Measurements from ENCODE around the gene PTPRM.
A peak's percentile ranks its signal among the peaks of the same experiment; 100 is the strongest.

PTPRM gene

DNA sequence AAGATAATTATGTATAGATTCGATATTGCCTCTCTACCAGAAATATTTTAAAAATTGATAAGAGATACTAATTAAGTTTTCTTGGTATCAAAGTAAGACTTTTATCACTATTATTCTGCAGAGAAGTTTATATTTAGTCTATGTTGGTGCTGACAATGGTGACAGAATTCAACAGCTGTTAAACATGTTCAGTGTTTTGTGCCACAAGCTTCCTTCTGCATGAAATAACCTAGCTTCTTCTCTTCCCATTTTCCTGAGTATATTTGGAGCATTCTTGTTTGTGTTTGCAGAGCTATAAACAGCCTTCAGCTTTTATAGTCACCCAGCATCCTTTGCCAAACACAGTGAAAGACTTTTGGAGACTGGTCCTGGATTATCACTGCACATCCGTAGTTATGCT is 812.9 kb downstream of the PTPRM start:
- DNase-seq = no peak

DNA sequence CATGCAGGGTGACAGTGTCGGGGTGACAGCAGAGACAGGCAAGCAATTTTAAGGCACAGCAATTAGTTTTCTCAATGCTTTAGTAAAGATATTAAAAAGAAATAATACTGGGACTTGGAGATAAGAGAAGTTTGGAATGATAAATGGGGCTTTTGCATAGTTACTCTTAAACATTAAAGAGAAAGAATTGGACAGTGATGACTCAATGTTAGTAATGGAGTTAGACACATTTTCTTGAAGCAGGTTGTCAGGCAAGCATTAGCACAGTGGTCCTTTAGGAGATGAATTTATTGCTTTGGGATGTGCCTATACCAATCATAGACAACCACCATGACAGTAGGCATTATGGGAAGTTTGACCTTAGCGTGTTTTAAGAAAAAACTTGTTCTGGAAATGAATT is 813.8 kb downstream of the PTPRM start:
- no peak for DNase-seq

DNA sequence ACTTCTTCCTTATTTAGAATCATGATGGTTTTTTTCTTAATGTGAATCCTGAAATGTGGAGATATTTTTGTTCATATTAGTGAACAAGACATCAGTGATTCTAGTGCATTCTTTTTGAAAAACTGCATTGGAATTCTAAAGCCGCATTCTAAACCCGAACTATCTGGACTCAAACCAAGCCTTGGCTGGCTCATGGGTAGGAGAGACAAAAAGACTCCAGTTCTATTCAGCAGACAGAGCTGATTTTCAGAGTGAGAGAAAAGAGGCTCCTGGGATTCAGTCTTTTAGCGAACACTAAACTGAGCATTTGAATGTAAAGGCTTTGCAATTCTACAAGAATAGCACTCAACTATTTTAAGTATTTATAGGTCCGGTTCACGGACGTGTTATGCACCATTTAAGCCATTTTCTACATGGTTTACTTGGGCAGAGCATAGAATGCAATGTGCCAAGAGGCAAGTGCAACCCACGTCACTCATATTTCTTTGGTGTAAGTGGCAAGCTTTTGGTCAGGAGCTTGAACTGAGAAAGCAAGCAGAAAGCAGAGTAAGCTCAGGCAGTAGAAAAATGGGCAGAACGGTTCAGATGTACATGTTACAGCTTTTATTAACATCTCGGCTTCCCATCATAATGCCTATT is 814.8 kb downstream of the PTPRM start:
- DNase-seq = peak in 11 of 51 donors; percentile 4 to 57 (median 15)

DNA sequence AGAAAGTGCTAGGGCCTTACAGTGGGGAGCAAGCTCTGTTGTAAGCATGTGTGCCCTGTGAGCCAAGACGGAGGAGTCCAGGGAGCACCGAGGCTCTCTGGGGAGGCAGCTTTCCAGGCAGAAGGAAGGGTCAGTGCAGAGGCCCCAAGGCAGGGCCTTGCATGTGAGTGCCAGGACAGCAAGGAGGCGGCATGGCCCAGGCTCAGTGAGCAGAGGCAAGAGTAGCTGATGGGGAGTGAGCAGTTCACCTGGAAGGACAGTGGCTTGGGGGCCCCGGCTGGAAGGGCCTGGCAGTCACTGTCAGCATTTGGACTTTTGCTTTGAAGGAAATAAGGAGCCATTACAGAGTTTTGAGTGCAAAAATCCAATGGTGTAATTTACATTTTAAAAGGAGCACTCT is 818.3 kb downstream of the PTPRM start:
- no peak for DNase-seq

DNA sequence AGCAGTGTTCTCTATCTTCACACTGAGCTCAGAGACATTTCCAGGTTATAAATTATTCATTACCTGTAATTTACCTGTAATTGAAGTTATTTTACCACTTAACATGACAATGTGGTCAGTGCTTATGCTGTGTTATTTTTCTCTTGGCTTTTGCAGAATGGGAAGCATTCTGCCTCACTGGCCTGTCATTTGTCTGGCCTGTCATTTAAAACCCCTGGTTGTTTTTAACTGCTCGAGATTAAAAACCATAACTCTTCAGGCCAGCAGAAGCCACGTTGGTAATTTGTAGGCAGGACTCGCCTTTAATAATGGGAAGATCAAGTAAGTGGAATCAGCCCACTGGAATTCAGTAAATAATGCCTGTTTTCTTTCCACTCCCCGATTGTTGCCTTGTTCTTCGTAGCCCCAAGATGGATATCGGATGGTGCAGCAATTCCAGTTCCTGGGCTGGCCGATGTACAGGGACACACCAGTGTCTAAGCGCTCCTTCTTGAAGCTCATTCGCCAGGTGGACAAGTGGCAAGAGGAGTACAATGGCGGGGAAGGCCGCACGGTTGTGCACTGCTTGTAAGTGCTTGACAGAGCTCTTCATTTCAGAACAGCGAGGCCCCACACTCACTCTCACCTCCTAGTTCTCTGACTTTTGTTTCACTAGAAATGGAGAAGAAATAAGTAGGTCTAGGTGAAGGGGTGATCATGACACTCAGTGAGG is 819.7 kb downstream of the PTPRM start:
- DNase-seq = no peak

DNA sequence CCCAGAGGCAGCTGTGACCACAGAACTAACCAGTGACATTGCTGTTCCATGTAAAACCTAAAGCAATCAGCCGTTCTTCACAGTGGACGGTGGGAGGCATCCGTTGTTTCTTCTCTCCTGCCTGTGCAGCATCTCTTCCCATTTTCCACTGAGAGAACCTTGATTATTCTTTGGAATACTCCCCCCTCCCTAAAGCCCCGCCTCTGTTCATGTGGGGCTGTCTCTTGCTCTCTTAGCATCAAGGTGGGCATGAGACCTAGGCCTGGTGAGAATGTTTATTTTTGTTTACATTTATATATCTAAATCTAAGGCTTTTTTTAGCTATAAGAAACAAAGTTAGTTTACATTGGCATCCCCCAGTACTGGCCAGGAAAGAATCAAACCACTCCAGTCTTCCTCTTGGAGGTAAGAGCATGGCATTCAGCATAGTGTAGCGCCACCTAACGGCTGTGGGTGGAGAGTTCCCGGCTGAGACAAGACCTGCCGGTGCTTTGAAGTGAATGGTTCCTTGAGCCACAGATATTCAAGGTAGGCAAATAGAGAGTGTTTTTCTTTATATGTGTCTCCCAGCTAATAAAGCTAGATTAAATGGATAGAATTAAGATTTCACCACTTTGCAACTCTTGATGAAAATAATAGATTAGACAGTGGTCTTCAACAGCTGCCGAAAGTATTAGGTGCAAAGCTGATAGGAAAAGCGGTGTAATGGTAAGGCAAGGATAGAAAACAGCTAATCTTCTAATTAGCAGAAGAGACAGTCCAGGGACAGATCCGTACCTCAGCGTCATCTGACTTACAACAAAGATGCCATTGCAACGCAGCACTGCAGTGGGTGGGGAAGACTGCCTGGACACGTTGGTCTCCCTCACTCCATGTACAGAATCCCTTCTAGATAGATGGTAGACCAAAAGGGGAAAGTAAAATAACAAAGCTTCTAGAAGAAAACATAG is 822.5 kb downstream of the PTPRM start:
- DNase-seq = peak in 37 of 51 donors; percentile 3 to 74 (median 38)

DNA sequence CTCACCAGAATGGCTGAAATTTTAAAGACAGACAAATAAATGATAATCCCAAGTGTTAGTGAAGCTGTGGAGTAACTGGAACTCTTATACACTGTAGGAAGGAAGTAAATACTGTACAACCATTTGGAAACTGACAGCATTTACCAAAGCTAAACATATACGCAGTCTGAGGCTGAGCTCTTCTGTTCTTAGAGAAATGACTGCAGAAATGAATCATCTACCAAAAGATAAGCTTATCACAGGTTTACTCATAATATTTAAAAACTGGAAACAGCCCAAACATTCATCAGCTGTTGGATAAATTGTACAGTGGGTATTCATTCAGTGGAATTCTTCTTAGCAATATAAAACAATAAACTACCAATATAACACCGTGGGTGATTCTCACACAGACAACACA is 824.0 kb downstream of the PTPRM start:
- DNase-seq = no peak

DNA sequence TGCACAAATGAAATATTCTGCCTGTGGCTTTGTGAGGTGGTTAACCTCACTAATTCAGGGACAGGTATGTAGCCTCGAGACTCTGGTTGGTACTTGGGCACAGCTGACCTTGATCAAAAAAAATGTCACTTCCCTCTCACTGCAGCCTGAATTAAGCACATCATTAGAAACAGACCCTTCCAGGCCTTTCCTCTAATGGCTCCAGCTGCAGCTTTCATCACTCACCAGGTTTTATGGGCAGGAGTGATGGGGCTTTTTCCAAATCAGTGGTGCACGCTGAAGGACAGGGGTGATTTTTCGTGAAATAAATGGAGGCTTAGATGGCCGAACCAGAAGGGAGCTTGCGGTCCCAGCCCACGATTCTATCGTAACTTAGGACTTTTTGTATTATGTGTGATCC is 829.1 kb downstream of the PTPRM start:
- no peak for DNase-seq

DNA sequence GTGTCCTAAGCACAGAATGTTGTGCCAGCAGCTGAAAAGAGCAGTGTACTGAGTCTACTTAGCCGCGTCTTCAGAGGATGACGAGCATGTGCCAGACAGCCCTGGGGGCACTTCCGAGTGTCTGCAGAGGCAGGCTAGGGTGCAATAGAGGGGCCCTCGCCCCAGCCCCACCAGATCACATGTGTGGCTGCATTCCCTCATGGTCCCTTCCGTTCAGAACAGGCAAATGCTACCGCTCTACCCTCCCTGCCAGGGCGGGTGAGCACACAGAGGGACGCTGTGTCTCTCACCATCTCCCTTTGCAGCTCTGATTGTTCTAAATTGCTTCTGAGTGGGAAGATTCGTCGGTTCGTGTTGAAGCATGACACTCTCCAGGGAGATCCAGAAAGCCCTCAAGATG is 829.9 kb downstream of the PTPRM start:
- peak in 2 of 51 donors; percentile 5 to 14 for DNase-seq

DNA sequence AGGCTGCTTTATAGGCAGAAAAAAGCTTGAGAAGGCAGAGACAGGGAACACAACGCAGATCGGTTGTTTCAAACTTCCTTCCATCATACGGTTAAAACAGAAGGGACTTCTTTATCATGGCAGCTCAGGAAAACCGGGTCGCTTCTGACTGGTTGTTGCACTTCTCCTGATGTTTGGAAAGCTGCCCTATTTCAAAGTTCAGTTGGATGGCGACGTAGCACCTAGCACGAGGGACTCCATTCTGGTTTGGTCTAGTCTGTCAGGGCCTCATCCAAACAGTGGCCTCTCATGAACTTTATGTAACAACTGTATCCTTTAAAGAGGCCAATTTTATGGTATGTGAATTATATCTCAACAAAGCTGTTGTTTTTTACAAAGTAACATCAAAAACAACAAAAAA is 832.0 kb downstream of the PTPRM start:
- no peak for DNase-seq

DNA sequence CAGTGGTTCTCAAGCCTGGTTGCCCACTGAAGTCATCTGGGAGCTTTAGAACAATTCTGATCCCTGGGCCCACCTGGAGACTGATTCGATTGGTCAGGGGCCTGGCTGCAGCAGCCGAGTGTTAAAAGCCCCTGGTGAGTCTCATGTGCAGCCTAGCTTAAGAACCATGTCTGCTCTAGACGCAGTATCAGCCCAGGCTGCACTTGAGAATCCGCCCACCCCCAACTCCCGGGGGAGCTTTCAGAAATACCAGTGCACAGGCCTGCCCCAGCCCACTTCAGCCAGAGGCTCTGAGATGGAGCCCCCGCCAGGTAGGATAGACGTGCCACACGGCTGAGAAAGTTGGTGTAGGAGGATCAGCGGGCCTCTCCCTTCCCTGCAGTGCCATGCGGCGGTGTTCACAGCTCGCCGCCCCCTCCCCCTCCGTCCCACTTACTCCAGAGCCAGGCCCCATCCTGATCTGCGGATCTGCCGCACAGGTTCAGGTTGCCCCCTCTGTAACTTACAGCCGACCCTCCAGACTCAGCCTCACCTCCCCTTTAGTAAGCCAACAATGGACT is 833.2 kb downstream of the PTPRM start:
- no peak for DNase-seq

DNA sequence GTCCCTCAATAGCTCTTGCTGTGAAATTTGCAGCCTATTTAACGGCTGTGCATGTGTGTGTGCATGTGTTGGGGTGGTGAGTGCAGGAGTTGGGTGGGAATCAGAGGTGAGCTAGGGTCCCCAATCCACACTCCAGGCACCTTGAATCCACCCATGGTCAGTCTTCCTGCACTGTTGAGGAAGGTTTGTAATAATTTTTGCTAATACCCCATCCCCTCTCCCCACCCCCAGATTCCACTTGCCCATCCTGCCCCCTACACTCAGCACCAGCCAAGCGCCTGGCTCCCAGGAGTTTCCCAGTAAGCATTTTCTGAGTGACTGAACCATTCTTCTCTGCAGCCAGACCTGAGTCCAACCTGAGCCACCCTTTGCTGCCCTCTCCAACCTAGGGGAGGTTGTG is 833.7 kb downstream of the PTPRM start:
- DNase-seq = no peak

DNA sequence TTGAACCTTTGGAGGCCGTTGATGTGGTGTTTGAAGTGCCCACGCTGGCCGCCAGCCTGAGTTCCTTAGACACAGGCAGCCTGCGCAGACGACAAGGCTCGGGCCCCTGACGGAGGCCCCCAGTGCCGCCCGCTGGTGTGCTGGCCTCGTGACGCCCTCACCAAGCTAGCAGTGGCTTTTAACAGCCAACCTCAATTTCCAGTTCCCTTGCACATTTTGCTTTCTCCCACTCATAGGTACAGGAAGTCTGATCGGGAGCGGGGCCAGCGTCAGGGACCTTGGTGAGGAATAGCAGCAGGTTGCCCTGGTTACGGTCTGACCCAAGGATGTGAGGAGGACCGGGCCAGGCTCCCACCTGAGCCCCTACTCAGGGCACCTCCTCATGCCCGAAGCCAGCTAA is 834.5 kb downstream of the PTPRM start:
- no peak for DNase-seq

DNA sequence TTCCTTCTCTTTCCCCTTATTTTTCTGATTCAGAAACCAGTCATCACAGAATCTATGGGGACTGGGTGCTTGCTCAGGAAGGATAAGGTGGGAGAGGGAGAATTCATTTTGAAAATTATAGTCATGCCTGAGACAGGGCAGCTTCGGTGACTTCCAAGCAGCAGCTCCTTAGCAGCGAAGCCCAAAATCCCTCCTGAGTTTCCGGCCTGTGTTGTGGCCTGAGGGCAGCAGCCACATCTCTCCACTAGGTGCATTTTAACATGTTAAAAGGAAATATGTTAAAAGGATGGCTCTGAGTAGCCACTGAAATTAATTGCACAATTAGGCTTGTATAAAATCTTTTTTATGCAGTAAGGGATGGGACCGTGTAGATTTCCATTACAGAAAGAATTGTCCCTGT is 835.1 kb downstream of the PTPRM start:
- no peak for DNase-seq

DNA sequence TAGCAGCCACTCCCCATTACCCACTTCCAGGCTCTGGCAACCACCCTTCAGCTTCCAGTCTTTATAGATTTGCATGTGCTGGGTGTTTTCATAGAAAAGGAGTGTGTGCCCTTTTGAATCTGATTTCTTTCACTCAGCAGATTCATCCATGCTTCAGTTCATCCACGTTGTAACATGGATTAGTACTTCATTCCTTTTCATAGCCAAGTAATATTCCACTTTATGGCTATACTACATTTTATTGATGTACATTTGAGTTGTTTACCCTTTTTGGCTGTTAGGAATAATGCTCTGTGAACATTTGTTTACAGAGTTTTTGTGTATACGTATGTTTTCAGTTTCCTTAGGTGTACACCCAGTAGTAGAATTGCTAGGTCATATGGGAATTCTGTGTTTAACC is 836.6 kb downstream of the PTPRM start:
- DNase-seq = no peak

DNA sequence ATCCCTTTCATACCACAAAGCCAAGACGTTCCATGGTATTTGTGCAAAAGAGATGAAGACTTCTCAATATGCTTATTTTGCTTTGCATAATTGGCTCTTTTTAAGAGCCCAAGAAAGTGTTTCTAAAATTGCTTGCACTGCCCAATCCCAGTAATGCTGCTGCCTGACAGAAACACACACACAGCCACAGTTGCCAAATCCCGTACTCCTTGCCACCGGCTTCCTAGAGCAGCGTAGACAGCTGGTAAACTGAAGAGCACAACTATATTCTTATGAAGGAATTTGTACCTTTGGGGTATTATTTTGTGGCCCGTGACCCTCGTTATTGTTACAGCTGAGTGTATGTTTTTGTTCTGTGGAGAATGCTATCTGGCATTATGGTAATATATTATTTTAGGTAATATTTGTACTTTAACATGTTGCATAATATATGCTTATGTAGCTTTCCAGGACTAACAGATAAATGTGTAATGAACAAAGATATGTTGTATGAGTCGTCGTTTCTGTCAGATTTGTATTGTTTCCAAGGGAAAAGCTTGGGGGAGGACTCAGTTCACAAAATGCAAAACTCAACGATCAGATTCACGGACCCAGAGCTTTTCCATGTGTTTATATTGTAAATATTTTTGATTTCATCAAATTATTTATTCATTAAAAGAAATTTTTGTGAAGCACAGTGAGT is 839.2 kb downstream of the PTPRM start:
- DNase-seq = no peak

DNA sequence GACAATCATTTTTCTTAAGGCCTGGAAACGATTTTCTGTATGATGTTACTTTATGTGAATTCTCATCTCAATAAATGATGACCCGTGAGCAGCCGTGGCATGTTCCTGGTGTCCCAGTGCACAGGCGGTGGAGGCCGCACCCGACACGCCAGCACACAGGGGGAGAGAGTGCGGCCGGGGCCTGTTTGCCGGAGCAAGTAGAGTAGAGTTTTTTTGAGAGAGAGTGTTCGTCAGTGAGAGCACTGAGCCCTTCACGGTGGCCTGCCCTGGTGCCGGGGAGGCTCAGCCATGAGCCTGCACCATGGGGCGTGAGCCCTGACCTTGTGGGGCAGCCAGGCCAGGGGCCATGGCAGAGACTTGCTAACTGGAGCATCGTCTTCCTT is 839.7 kb downstream of the PTPRM start:
- DNase-seq = no peak

DNA sequence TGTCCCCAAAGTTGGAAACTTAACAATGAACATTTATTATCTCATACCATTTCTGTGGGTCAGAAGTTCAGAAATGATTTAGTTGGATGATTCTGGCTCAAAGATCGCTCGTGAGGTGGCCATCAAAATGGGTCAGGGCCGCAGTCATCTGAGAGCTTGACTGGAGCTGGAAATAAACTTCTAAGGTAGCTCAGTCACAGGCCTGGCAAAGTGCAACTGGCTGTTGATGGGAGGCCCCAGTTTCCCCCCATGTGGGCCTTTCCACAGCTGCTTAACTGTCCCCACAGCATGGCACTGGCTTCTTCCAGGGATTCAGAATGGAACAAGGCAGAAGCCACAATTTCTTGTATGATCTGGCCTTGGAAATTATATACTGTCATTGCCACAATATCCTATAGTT is 842.0 kb downstream of the PTPRM start:
- no peak for DNase-seq

DNA sequence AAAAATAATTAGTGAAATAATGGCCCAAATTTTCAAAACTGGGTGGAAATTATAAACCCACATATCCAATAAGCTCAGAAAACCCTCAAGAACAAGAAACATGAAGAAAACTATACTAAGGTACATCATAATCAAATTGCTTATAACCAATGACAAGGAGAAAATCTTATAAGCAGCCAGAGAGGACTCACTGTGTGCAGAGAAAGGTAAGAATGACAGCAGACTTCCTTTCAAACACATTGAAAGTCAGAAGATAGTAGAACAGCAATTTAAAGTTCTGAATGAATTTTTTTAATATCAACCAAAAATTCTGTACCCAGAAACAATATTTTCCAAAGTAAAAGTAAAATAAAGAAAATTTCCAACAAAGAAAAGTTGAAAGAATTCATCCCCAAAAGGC is 844.4 kb downstream of the PTPRM start:
- no peak for DNase-seq

DNA sequence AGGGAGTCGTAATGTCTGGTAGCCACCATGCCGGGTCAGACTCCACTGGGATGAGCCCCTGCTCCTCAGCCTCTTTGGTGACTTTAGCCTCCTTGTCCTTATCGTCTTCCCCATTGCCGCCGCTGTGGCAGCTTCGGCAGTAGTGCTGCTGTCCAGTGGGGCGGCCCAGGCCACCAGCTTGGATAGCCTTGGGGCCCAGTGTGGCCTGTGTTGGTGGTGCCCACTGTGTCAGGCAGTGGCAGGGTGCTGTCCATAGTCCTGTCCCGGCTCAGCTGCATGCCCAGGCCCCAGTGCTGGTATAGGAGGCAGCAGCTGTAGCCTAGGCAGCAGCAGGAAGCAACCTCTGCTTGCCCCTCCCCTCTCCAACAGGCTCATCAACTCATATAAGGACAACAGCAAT is 845.0 kb downstream of the PTPRM start:
- no peak for DNase-seq

DNA sequence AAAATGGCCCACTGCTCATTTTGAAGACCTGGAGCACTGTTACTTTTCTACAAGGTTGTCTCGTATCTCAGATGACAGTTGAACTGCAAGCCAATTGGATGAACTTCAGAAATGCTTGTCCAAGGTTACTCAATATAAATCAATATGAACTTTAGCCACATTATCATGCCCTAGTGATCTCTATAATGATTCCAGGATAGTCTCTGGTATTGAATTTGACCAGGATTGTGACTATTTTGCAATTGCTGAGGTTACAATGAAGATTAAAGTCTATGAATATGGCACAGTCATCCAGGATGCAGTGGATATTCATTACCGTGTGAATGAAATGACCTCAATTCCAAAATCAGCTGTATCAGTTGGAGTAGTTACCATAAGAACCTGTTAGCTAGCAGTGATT is 846.1 kb downstream of the PTPRM start:
- no peak for DNase-seq

DNA sequence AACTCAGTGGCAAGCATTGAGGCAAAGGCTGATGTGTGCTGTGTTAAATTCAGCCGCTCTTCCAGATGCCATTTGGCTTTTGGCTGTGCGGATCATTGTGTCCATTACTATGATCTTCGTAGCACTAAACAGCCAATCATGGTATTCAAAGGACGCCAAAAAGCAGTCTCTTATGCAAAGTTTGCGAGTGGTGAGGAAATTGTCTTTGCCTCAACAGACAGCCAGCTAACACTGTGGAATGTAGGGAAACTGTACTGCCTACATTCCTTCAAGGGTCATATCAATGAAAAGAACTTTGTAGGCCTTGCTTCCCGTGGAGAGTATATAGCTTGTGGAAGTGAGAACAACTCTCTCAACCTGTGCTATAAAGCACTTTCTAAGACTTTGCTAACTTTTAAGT is 846.6 kb downstream of the PTPRM start:
- no peak for DNase-seq

All from hypothalamus (tissue), 51 donors.